T-helper 17 cell (primary cell): ENCODE data around the gene SLC35F5. TPM values are rescaled to one million over a fixed set of nuclear protein-coding genes. Genes with fewer than 3 reads are reported as not detected.

Source experiments
- ATAC-seq: fragments of 150-1000 bp; cut with Tn5 transposase; 2 replicates; pipeline ENCODE4 v1.10.0; 2021; ENCODE audit warnings: mild to moderate bottlenecking, moderate library complexity
- DNase-seq, 3 donors: peaks; one replicate each; pipeline versions ENCODE4 v3.0.0 to v3.0.0-alpha.2; 2020 to 2021
- H3K9me3 ChIP-seq: one replicate; pipeline ENCODE4 v1.7.0; 2013; ENCODE audit warnings: low read length, mild to moderate bottlenecking; ENCODE audit not compliant: control insufficient read depth, poor library complexity, severe bottlenecking
- H3K27ac Mint-ChIP-seq: one replicate; pipeline ENCODE4 v1.8.0; 2022; ENCODE audit warnings: mild to moderate bottlenecking, moderate library complexity, mixed read lengths
- H3K27me3 Mint-ChIP-seq: one replicate; pipeline ENCODE4 v1.8.0; 2022; ENCODE audit warnings: mixed read lengths
- H3K36me3 Mint-ChIP-seq: one replicate; pipeline ENCODE4 v1.8.0; 2022; ENCODE audit warnings: low read depth, mixed read lengths
- H3K4me1 Mint-ChIP-seq: one replicate; pipeline ENCODE4 v1.8.0; 2022; ENCODE audit warnings: mild to moderate bottlenecking, mixed read lengths
- H3K4me3 Mint-ChIP-seq: one replicate; pipeline ENCODE4 v1.8.0; 2022; ENCODE audit warnings: mild to moderate bottlenecking, moderate library complexity, mixed read lengths
- total RNA-seq, 4 donors: library from RNA in 2 of 4; stranded (reverse) in 2 of 4; gene quantifications; one replicate each; pipeline ENCODE4 v1.2.3 and lab custom pipeline; 2022 to 2026

SLC35F5 gene
- total RNA-seq, 2 donors from 2014 or later = 19.5 to 28.1 TPM

DNA sequence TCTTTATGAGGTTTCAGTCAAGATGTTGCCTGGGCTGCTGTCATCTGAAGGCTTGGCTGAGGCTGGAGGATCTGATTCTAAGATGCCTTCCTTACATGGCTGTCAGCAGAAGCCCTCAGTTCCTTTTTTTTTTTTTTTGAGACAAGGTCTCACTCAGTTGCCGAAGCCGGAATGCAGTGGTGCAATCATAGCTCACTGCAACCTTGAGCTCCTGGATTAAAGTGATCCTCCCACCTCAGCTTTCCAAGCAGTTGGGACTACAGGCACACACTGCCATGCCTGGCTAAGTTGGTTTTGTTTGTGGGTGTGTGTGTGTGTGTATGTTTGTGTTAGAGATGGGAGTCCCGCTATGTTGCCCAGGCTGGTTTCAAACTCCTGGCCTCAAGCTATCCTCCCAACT is 13.1 kb upstream of the SLC35F5 start:
- no peaks in the 10 kb centered on the region for H3K9me3 ChIP-seq
- Mint-ChIP-seq H3K27me3 (no peaks in the 10 kb centered on the region), H3K27ac (no peak overlapping the region), H3K4me3 (no peak overlapping the region), H3K4me1 (no peaks in the 10 kb centered on the region), H3K36me3 (peaks cover 2% of the 10 kb centered on the region)
- DNase-seq = no peak
- no peak for ATAC-seq

- no peaks in the 10 kb centered on the region for H3K4me1 Mint-ChIP-seq
- H3K4me3 Mint-ChIP-seq = no peak overlapping the region
- H3K27ac Mint-ChIP-seq = no peak overlapping the region
- no peaks in the 10 kb centered on the region for H3K27me3 Mint-ChIP-seq
- H3K36me3 Mint-ChIP-seq = peaks cover 2% of the 10 kb centered on the region
- H3K9me3 ChIP-seq = no peaks in the 10 kb centered on the region
- ATAC-seq (no peak), DNase-seq (no peak)
Measured at GRCh38 chr2:113768770-113769169, 12.3 kb upstream of the SLC35F5 start.

- Mint-ChIP-seq H3K36me3 (peaks cover 2% of the 10 kb centered on the region), H3K4me1 (no peaks in the 10 kb centered on the region), H3K27ac (no peak overlapping the region), H3K27me3 (no peaks in the 10 kb centered on the region), H3K4me3 (no peak overlapping the region)
- no peaks in the 10 kb centered on the region for H3K9me3 ChIP-seq
- no peak for DNase-seq
- no peak for ATAC-seq
Measured at GRCh38 chr2:113767811-113768460, 11.5 kb upstream of the SLC35F5 start.

DNA sequence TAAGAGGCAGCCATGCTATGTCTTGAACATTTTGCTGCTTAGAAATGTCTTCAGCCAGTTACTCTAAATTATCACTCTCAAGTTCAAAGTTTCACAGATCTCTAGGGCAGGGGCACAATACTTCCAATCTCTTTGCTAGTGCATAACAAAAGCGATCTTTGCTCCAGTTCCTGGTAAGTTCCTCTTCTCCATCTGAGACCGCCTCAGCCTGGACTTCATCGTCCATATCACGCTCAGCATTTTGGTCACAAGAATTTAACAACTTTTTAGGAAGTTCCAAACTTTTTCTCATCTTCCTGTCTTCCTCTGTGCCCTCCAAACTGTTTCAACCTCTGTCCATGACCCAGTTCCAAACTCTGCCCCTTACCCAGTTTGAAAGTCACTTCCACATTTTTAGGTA is 8.8 kb upstream of the SLC35F5 start:
- DNase-seq = no peak
- no peaks in the 10 kb centered on the region for H3K9me3 ChIP-seq
- H3K27me3 Mint-ChIP-seq = peaks cover 5% of the 10 kb centered on the region
- ATAC-seq = no peak
- peaks cover 4% of the 10 kb centered on the region for H3K36me3 Mint-ChIP-seq
- H3K4me3 Mint-ChIP-seq = no peak overlapping the region
- no peak overlapping the region for H3K27ac Mint-ChIP-seq
- no peaks in the 10 kb centered on the region for H3K4me1 Mint-ChIP-seq

DNA sequence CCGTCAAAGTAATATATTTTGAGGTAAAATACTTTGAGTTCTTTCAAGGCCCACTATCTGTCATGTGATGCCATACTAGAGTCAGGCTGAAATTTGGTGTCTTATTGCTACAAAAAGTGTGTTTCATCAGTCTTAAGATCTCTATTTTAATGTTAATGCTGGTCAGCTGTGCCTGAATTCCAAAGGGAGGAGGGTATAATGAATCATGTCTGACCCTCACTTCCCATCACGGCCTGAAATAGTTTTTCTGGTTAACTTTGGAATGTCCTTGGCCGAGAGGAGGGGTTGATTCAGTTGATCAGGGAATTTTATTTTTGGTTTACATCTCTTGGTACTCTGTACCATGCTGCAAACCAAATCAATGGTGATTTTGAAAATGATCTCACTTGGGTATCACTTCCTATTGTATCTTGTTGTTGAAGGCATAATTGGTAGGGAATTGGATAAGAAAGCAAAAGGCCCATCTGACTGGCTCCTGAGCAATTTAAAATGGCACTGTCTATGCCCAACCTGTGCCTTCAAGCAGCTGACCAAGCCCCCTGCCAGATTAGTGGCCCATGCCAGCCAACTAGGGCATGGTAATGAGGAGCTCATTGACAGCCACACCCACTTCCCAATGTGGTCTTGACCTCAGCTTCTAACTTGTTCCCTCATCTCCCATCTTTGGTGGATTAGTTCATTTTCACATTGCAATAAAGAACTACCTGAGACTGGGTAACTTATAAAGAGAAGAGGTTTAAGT is 6.1 kb upstream of the SLC35F5 start:
- Mint-ChIP-seq H3K27ac (no peak overlapping the region), H3K4me1 (peaks cover 2% of the 10 kb centered on the region), H3K36me3 (peaks cover 4% of the 10 kb centered on the region), H3K27me3 (peaks cover 5% of the 10 kb centered on the region), H3K4me3 (no peak overlapping the region)
- DNase-seq (no peak), ATAC-seq (no peak)
- no peaks in the 10 kb centered on the region for H3K9me3 ChIP-seq

DNA sequence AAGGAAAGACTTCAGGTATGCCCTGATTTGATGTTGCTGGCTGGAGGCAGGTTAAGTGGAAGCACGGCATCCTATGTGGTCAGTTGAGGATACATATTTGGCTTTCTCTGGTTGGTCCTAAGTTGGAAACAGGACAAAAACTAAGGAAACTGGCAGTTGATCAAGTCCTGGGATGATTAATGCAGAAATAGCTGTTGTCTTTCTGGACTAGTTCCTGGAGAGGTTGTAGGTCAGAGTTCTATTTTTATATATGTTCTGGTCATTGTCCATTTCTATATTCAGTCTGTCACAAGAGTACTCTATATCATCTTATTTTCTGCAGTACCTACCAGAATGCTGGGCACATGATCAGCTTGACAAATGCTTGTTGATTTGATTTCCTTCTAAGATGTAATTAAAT is 4.0 kb upstream of the SLC35F5 start:
- no peaks in the 10 kb centered on the region for H3K9me3 ChIP-seq
- Mint-ChIP-seq H3K4me3 (no peak overlapping the region), H3K4me1 (peaks cover 9% of the 10 kb centered on the region), H3K27me3 (peaks cover 5% of the 10 kb centered on the region), H3K36me3 (peaks cover 6% of the 10 kb centered on the region), H3K27ac (no peak overlapping the region)
- no peak for DNase-seq
- ATAC-seq = no peak

DNA sequence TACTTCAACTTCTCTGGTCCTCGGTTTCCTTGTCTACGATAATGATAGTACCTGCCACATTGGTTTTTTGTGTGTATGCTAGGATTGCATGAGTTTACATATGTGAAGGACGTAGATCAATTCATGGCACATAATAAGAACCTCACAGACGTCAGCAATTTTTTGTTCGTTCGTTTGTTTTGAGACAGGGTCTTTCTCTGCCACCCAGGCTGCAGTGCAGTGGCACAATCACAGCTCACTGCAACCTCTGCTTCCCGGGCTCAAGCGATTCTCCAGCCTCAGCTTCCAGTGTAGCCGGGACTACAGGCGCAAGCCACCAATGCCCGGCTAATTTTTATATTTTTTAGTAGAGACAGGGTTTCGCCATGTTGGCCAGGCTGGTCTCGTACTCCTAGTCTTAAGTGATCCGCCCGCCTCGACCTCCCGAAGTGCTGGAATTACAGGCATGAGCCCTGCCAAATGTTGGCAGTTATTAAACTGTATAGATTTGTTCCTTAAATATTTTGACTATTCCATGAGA is 756 bp upstream of the SLC35F5 start:
- Mint-ChIP-seq H3K27me3 (peaks cover 5% of the 10 kb centered on the region), H3K36me3 (peaks cover 5% of the 10 kb centered on the region), H3K4me3 (peak overlapping the region; percentile 95), H3K4me1 (peaks cover 12% of the 10 kb centered on the region), H3K27ac (peak overlapping the region; percentile 97)
- ATAC-seq = peak; percentile 39
- H3K9me3 ChIP-seq = no peaks in the 10 kb centered on the region
- no peak for DNase-seq

DNA sequence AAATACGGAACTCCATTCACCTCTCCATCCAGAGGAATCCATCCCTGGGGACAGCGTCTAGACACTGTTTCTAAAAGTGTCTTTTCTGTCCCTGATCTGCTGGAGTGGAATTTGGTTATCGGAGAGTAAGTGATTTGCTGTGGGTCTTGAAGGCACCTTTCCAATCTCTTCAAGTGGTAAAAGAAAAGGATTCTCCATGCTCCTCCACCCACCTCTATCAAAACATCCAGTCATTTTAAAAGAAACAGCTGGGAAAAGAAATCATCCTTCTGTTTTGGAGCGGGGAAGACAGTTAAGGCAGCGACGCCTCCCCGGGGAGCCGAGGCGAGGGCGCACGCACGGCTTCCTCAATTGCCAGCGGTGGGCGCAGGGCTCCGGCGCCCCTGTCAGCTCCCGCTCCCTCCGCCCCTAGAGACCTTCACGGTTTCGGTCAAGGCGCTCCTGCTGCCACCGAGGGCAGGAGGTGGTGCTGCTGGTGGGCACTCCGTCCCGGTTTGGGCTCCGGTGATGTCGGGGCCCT is 547 bp downstream of the SLC35F5 start:
- peak in 2 of 3 donors; percentile 9 to 30 for DNase-seq
- Mint-ChIP-seq H3K36me3 (peaks cover 2% of the 10 kb centered on the region), H3K4me1 (peaks cover 14% of the 10 kb centered on the region), H3K4me3 (peak overlapping the region; percentile 95), H3K27ac (peak overlapping the region; percentile 97), H3K27me3 (no peaks in the 10 kb centered on the region)
- peak; percentile 39 for ATAC-seq
- H3K9me3 ChIP-seq = no peaks in the 10 kb centered on the region

DNA sequence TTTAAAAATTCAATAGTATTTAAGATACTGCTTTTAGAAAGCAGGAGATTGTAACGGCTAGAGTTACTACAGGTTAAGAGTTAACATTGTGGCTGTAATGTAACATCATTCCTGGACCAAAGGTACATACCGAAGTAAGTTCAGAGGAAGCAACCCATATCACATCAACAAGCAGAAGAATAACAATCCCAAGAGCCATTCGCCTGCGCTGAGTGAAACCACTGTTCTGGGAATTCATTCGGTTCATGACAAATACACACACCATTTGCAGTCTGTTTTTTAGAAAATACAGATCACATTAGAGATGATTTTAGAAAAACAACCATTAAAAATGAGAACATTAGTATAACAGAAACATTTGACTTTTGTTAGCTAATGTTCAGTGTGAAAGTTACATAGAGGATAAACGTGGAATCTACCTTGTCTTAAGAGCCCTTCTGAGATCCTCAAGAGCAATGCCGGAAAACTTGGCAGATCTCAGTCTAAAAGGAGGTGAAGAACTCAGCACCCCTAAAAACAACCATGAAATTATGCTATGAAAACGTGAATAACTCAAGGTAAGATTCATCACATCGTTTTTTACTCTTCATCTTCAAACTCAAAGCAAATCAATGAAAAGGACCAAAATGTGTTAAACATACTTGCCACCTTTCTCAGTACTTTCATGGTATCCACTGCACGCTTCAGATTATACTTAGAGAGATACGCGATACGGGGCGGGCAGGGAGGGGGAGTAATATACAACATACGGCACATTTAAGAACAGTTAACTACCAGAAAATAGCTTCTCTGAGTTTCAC is 1.2 kb downstream of the SLC35F5 start:
- DNase-seq (no peak), ATAC-seq (no peak)
- Mint-ChIP-seq H3K27me3 (no peaks in the 10 kb centered on the region), H3K4me1 (peaks cover 18% of the 10 kb centered on the region), H3K27ac (peak overlapping the region; percentile 97), H3K4me3 (peak overlapping the region; percentile 95), H3K36me3 (peaks cover 7% of the 10 kb centered on the region)
- H3K9me3 ChIP-seq = no peaks in the 10 kb centered on the region

DNA sequence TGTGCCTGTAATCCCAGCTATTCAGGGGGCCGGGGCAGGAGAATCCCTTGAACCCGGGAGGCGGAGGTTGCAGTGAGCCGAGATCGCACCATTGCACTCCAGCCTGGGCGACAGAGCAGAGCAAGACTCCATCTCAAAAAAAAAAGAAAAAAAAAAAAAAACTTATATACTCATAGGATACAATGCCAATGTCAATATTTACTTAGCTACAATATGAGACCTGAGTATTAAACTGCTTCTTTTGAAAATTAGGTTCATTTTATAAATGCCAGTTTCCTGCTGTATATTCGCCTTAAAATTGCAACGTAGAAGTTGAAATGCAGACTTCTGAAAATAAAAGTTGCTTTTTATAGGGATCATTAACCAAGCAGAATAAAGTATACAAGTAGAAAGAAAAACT is 2.3 kb downstream of the SLC35F5 start:
- H3K27ac Mint-ChIP-seq = no peak overlapping the region
- DNase-seq (no peak), ATAC-seq (no peak)
- peaks cover 18% of the 10 kb centered on the region for H3K4me1 Mint-ChIP-seq
- H3K36me3 Mint-ChIP-seq = peaks cover 7% of the 10 kb centered on the region
- H3K4me3 Mint-ChIP-seq = no peak overlapping the region
- no peaks in the 10 kb centered on the region for H3K27me3 Mint-ChIP-seq
- no peaks in the 10 kb centered on the region for H3K9me3 ChIP-seq

- Mint-ChIP-seq H3K27ac (no peak overlapping the region), H3K27me3 (no peaks in the 10 kb centered on the region), H3K4me1 (peaks cover 9% of the 10 kb centered on the region), H3K36me3 (peaks cover 6% of the 10 kb centered on the region), H3K4me3 (no peak overlapping the region)
- no peak for DNase-seq
- H3K9me3 ChIP-seq = no peaks in the 10 kb centered on the region
- ATAC-seq = no peak
Measured at GRCh38 chr2:113750385-113750784, 6.1 kb downstream of the SLC35F5 start.

- DNase-seq = no peak
- H3K9me3 ChIP-seq = no peaks in the 10 kb centered on the region
- Mint-ChIP-seq H3K4me3 (no peak overlapping the region), H3K4me1 (peaks cover 10% of the 10 kb centered on the region), H3K27me3 (no peaks in the 10 kb centered on the region), H3K27ac (no peak overlapping the region), H3K36me3 (peaks cover 13% of the 10 kb centered on the region)
- no peak for ATAC-seq
Measured at GRCh38 chr2:113741091-113741490, 15.4 kb downstream of the SLC35F5 start.

DNA sequence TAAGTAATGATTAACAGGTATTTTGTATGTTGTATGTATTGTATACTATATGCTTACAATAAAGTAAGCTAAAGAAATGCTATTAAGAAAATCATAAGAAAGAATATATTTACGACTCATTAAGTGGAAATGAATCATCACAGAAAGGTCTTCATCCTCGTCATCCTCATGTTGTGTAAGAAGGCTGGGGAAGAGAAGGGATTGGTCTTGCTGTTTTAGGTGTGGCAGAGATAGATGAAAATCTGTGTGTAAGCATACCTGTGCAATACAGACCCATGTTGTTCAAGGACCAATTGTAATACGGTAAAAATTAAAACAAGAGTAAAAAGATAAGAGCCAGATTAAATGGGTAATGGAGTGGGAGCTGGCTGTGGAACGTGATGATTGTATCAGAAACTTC is 16.6 kb downstream of the SLC35F5 start:
- H3K4me3 Mint-ChIP-seq = no peak overlapping the region
- H3K27me3 Mint-ChIP-seq = no peaks in the 10 kb centered on the region
- H3K4me1 Mint-ChIP-seq = peaks cover 10% of the 10 kb centered on the region
- no peak for ATAC-seq
- no peak for DNase-seq
- H3K9me3 ChIP-seq = no peaks in the 10 kb centered on the region
- no peak overlapping the region for H3K27ac Mint-ChIP-seq
- peaks cover 11% of the 10 kb centered on the region for H3K36me3 Mint-ChIP-seq
